Astrocyte (in vitro differentiated cells and primary cell): ENCODE data around the gene PRSS8. TPM values are rescaled to one million over a fixed set of nuclear protein-coding genes. Genes with fewer than 3 reads are reported as not detected.

Source experiments
- DNase-seq: peaks from one replicate; pipeline ENCODE4 v3.0.0-alpha.2; 2010; ENCODE audit warnings: low read depth
- FAIRE-seq: peaks from 2 replicates; lab custom pipeline; 2011; peaks lifted over from hg19 to GRCh38; lab: Jason Lieb, UNC
- H2AFZ ChIP-seq: 2 replicates; pipeline ENCODE4 v1.6.0; 2012; ENCODE audit warnings: low read depth, low read length, inconsistent platforms
- H3K27ac ChIP-seq: 2 replicates; pipeline ENCODE4 v1.5.1; 2011; ENCODE audit warnings: low read depth, low read length, inconsistent platforms
- H3K27me3 ChIP-seq: 2 replicates; pipeline ENCODE4 v1.6.0; 2011; ENCODE audit warnings: low read length, inconsistent platforms; ENCODE audit not compliant: insufficient read depth
- H3K36me3 ChIP-seq: 2 replicates; pipeline ENCODE4 v1.5.1; 2011; ENCODE audit warnings: low read length, inconsistent platforms; ENCODE audit not compliant: insufficient read depth
- H3K4me1 ChIP-seq: 2 replicates; pipeline ENCODE4 v1.5.1; 2011; ENCODE audit warnings: low read length, inconsistent platforms; ENCODE audit not compliant: insufficient read depth
- H3K4me2 ChIP-seq: 2 replicates; pipeline ENCODE4 v1.6.0; 2012; ENCODE audit warnings: low read length, inconsistent platforms
- H3K4me3 ChIP-seq: 2 replicates; pipeline ENCODE4 v1.5.1; 2011; ENCODE audit warnings: low read depth, mild to moderate bottlenecking, low read length, inconsistent platforms; ENCODE audit not compliant: insufficient read depth
- H3K79me2 ChIP-seq: 2 replicates; pipeline ENCODE4 v1.6.0; 2012; ENCODE audit warnings: mild to moderate bottlenecking, low read length, inconsistent platforms; ENCODE audit not compliant: insufficient read depth
- H3K9ac ChIP-seq: 2 replicates; pipeline ENCODE4 v1.6.0; 2012; ENCODE audit warnings: mild to moderate bottlenecking, low read length, inconsistent platforms
- H3K9me3 ChIP-seq: 2 replicates; pipeline ENCODE4 v1.5.1; 2012; ENCODE audit warnings: low read depth, mild to moderate bottlenecking, low read length, inconsistent platforms; ENCODE audit not compliant: insufficient read depth
- H4K20me1 ChIP-seq: 2 replicates; pipeline ENCODE4 v1.6.0; 2012; ENCODE audit warnings: low read length, inconsistent platforms; ENCODE audit not compliant: insufficient read depth
- H3K27ac Mint-ChIP-seq: one replicate; pipeline ENCODE4 v1.8.0; 2021; ENCODE audit warnings: mild to moderate bottlenecking, mixed read lengths; ENCODE audit not compliant: unreplicated experiment
- H3K27me3 Mint-ChIP-seq: one replicate; pipeline ENCODE4 v1.8.0; 2021; ENCODE audit warnings: low read depth, mixed read lengths; ENCODE audit not compliant: unreplicated experiment
- H3K36me3 Mint-ChIP-seq: one replicate; pipeline ENCODE4 v1.8.0; 2021; ENCODE audit warnings: low read depth, mixed read lengths; ENCODE audit not compliant: unreplicated experiment
- H3K4me1 Mint-ChIP-seq: one replicate; pipeline ENCODE4 v1.8.0; 2021; ENCODE audit warnings: low read depth, mixed read lengths; ENCODE audit not compliant: unreplicated experiment
- H3K4me3 Mint-ChIP-seq: one replicate; pipeline ENCODE4 v1.8.0; 2021; ENCODE audit warnings: mild to moderate bottlenecking, moderate library complexity, mixed read lengths; ENCODE audit not compliant: unreplicated experiment
- H3K9me3 Mint-ChIP-seq: one replicate; pipeline ENCODE4 v1.8.0; 2021; ENCODE audit warnings: mild to moderate bottlenecking, mixed read lengths; ENCODE audit not compliant: unreplicated experiment
- CTCF ChIP-seq: IDR thresholded peaks from 2 replicates; pipeline ENCODE4 v1.5.1; 2011; ENCODE audit warnings: low read depth, mild to moderate bottlenecking, inconsistent platforms, low read length, moderate library complexity; ENCODE audit not compliant: insufficient read depth
- EZH2 ChIP-seq: IDR thresholded peaks from 2 replicates; pipeline ENCODE4 v1.6.1; 2012; ENCODE audit warnings: mild to moderate bottlenecking, low read length, inconsistent platforms; ENCODE audit not compliant: insufficient read depth
- total RNA-seq: library from RNA; stranded (reverse); gene quantifications from 2 replicates; pipeline ENCODE4 v1.2.1, GENCODE V29; 2021

PRSS8 gene
- total RNA-seq, 1 donor from 2014 or later: 9.5 TPM

- H3K9ac ChIP-seq: no peak overlapping the region
- H3K9me3 Mint-ChIP-seq: no peaks in the 10 kb centered on the region
- H3K79me2 ChIP-seq: peaks cover 20% of the 10 kb centered on the region
- H3K36me3 ChIP-seq: peaks cover 7% of the 10 kb centered on the region
- FAIRE-seq (no peak), DNase-seq (no peak)
- H3K27me3 ChIP-seq: no peaks in the 10 kb centered on the region
- H3K4me1 ChIP-seq: peaks cover 9% of the 10 kb centered on the region
- no peak overlapping the region for H3K4me2 ChIP-seq
- peaks cover 5% of the 10 kb centered on the region for H3K4me1 Mint-ChIP-seq
- peaks cover 7% of the 10 kb centered on the region for H4K20me1 ChIP-seq
- no peak overlapping the region for H3K27ac Mint-ChIP-seq
- no peaks in the 10 kb centered on the region for H3K27me3 Mint-ChIP-seq
- H3K9me3 ChIP-seq: no peaks in the 10 kb centered on the region
- H3K4me3 Mint-ChIP-seq: no peak overlapping the region
- no peak overlapping the region for H3K4me3 ChIP-seq
- TF ChIP-seq CTCF: no peak
- no peak for TF ChIP-seq EZH2
- peaks cover 24% of the 10 kb centered on the region for H3K36me3 Mint-ChIP-seq
- no peak overlapping the region for H2AFZ ChIP-seq
- no peak overlapping the region for H3K27ac ChIP-seq
These were observed 22.8 kb downstream of the PRSS8 start for GRCh38 chr16:31112711-31113110.

GRCh38 chr16:31111881-31112466 is 23.6 kb downstream of the PRSS8 start:
- Histone ChIP-seq H3K4me1 (peaks cover 9% of the 10 kb centered on the region), H4K20me1 (peaks cover 7% of the 10 kb centered on the region), H3K9ac (no peak overlapping the region), H3K27me3 (no peaks in the 10 kb centered on the region), H3K79me2 (peaks cover 20% of the 10 kb centered on the region), H3K4me2 (no peak overlapping the region), H3K36me3 (peaks cover 7% of the 10 kb centered on the region), H3K9me3 (no peaks in the 10 kb centered on the region), H2AFZ (no peak overlapping the region), H3K4me3 (no peak overlapping the region), H3K27ac (no peak overlapping the region)
- Mint-ChIP-seq H3K27me3 (no peaks in the 10 kb centered on the region), H3K4me3 (no peak overlapping the region), H3K36me3 (peaks cover 24% of the 10 kb centered on the region), H3K27ac (no peak overlapping the region), H3K9me3 (no peaks in the 10 kb centered on the region), H3K4me1 (peaks cover 5% of the 10 kb centered on the region)
- DNase-seq (no peak), FAIRE-seq (no peak)
- no peak for TF ChIP-seq EZH2
- TF ChIP-seq CTCF: no peak
